ENCODE data around the gene TYRP1. TPM values are rescaled to one million over a fixed set of nuclear protein-coding genes. Genes with fewer than 3 reads are reported as not detected.

Gene TYRP1
- polyA plus RNA-seq, 3 donors from 2014 or later = not detected

GRCh38 chr9:12726795-12727194 is 33.6 kb downstream of the TYRP1 start:
- Mint-ChIP-seq H3K36me3 (no peaks in the 10 kb centered on the region), H3K4me1 (no peaks in the 10 kb centered on the region), H3K27me3 (ENCODE audit: low read depth in 3 of 3) (no peaks in the 10 kb centered on the region), H3K9me3 (peaks cover under 1 to 50% (median 17%) of the 10 kb centered on the region in 6 donors), H3K27ac (no peak overlapping the region), H3K4me3 (no peak overlapping the region)
- DNase-seq = no peak

GRCh38 chr9:12730198-12730597 is 37.0 kb downstream of the TYRP1 start:
- Mint-ChIP-seq H3K9me3 (peaks cover 2 to 35% (median 18%) of the 10 kb centered on the region in 6 donors), H3K27me3 (ENCODE audit: low read depth in 3 of 3) (peaks cover 0 to 2% (median 0%) of the 10 kb centered on the region in 3 donors), H3K4me1 (no peaks in the 10 kb centered on the region), H3K4me3 (no peak overlapping the region), H3K36me3 (no peaks in the 10 kb centered on the region), H3K27ac (no peak overlapping the region)
- DNase-seq = no peak

GRCh38 chr9:12730927-12731326 is 37.7 kb downstream of the TYRP1 start:
- no peak overlapping the region for H3K4me3 Mint-ChIP-seq
- no peaks in the 10 kb centered on the region for H3K36me3 Mint-ChIP-seq
- H3K27me3 Mint-ChIP-seq (ENCODE audit: low read depth in 3 of 3) = peaks cover 0 to 2% (median 0%) of the 10 kb centered on the region in 3 donors
- H3K9me3 Mint-ChIP-seq = peaks cover 2 to 40% (median 18%) of the 10 kb centered on the region in 6 donors
- no peak for DNase-seq
- H3K4me1 Mint-ChIP-seq = no peaks in the 10 kb centered on the region
- H3K27ac Mint-ChIP-seq = no peak overlapping the region

GRCh38 chr9:12732971-12733370 is 39.8 kb downstream of the TYRP1 start:
- H3K27ac Mint-ChIP-seq = no peak overlapping the region
- H3K36me3 Mint-ChIP-seq = no peaks in the 10 kb centered on the region
- no peaks in the 10 kb centered on the region for H3K4me1 Mint-ChIP-seq
- H3K27me3 Mint-ChIP-seq (ENCODE audit: low read depth in 3 of 3) = peaks cover 0 to 2% (median 0%) of the 10 kb centered on the region in 3 donors
- H3K4me3 Mint-ChIP-seq = no peak overlapping the region
- peaks cover 2 to 46% (median 17%) of the 10 kb centered on the region in 6 donors for H3K9me3 Mint-ChIP-seq
- no peak for DNase-seq

- no peaks in the 10 kb centered on the region for H3K4me1 Mint-ChIP-seq
- DNase-seq = no peak
- no peak overlapping the region for H3K27ac Mint-ChIP-seq
- H3K27me3 Mint-ChIP-seq (ENCODE audit: low read depth in 3 of 3) = peaks cover 0 to 2% (median 0%) of the 10 kb centered on the region in 3 donors
- no peaks in the 10 kb centered on the region for H3K36me3 Mint-ChIP-seq
- no peak overlapping the region for H3K4me3 Mint-ChIP-seq
- H3K9me3 Mint-ChIP-seq = peaks cover 2 to 36% (median 15%) of the 10 kb centered on the region in 6 donors
Observed at GRCh38 chr9:12735665-12736064, 42.5 kb downstream of the TYRP1 start.

- Mint-ChIP-seq H3K27ac (no peak overlapping the region), H3K4me1 (no peaks in the 10 kb centered on the region)
Observed at GRCh38 chr9:12737871-12738270, 44.7 kb downstream of the TYRP1 start.

GRCh38 chr9:12739014-12739652 is 45.9 kb downstream of the TYRP1 start:
- H3K9me3 Mint-ChIP-seq = peaks cover 3 to 38% (median 21%) of the 10 kb centered on the region in 6 donors

More at GRCh38 chr9:12737871-12738270, 44.7 kb downstream of the TYRP1 start:
- H3K27me3 Mint-ChIP-seq (ENCODE audit: low read depth in 3 of 3) = peaks cover 0 to 2% (median 0%) of the 10 kb centered on the region in 3 donors
- H3K4me3 Mint-ChIP-seq = no peak overlapping the region
- peaks cover 0 to 35% (median 15%) of the 10 kb centered on the region in 6 donors for H3K9me3 Mint-ChIP-seq
- no peaks in the 10 kb centered on the region for H3K36me3 Mint-ChIP-seq
- no peak for DNase-seq

GRCh38 chr9:12740845-12741244 is 47.7 kb downstream of the TYRP1 start:
- no peak overlapping the region for H3K27ac Mint-ChIP-seq
- H3K27me3 Mint-ChIP-seq (ENCODE audit: low read depth in 3 of 3) = no peaks in the 10 kb centered on the region
- no peak overlapping the region for H3K4me3 Mint-ChIP-seq
- H3K9me3 Mint-ChIP-seq = peaks cover 3 to 36% (median 26%) of the 10 kb centered on the region in 6 donors
- no peak for DNase-seq
- H3K36me3 Mint-ChIP-seq = no peaks in the 10 kb centered on the region
- H3K4me1 Mint-ChIP-seq = no peaks in the 10 kb centered on the region

More at GRCh38 chr9:12739014-12739652, 45.9 kb downstream of the TYRP1 start:
- DNase-seq = no peak
- Mint-ChIP-seq H3K4me1 (no peaks in the 10 kb centered on the region), H3K27me3 (ENCODE audit: low read depth in 3 of 3) (no peaks in the 10 kb centered on the region), H3K4me3 (no peak overlapping the region), H3K27ac (no peak overlapping the region), H3K36me3 (no peaks in the 10 kb centered on the region)

GRCh38 chr9:12748016-12748415 is 54.8 kb downstream of the TYRP1 start:
- no peak for DNase-seq
- H3K4me3 Mint-ChIP-seq = no peak overlapping the region
- H3K36me3 Mint-ChIP-seq = peaks cover 0 to 3% (median 0%) of the 10 kb centered on the region in 3 donors
- H3K27me3 Mint-ChIP-seq (ENCODE audit: low read depth in 3 of 3) = peaks cover 0 to 2% (median 0%) of the 10 kb centered on the region in 3 donors
- H3K9me3 Mint-ChIP-seq = peaks cover 3 to 76% (median 36%) of the 10 kb centered on the region in 6 donors
- no peaks in the 10 kb centered on the region for H3K4me1 Mint-ChIP-seq
- no peak overlapping the region for H3K27ac Mint-ChIP-seq

GRCh38 chr9:12748954-12749353 is 55.8 kb downstream of the TYRP1 start:
- Mint-ChIP-seq H3K4me1 (no peaks in the 10 kb centered on the region), H3K36me3 (peaks cover 0 to 3% (median 0%) of the 10 kb centered on the region in 3 donors), H3K27me3 (ENCODE audit: low read depth in 3 of 3) (peaks cover 0 to 2% (median 0%) of the 10 kb centered on the region in 3 donors)

GRCh38 chr9:12753931-12754330 is 60.7 kb downstream of the TYRP1 start:
- H3K4me3 Mint-ChIP-seq = no peak overlapping the region
- H3K36me3 Mint-ChIP-seq = no peaks in the 10 kb centered on the region
- no peaks in the 10 kb centered on the region for H3K27me3 Mint-ChIP-seq (ENCODE audit: low read depth in 3 of 3)
- H3K4me1 Mint-ChIP-seq = no peaks in the 10 kb centered on the region
- H3K9me3 Mint-ChIP-seq = peaks cover 2 to 46% (median 9%) of the 10 kb centered on the region in 6 donors
- H3K27ac Mint-ChIP-seq = no peak overlapping the region
- no peak for DNase-seq

More at GRCh38 chr9:12748954-12749353, 55.8 kb downstream of the TYRP1 start:
- DNase-seq = no peak
- no peak overlapping the region for H3K4me3 Mint-ChIP-seq
- no peak overlapping the region for H3K27ac Mint-ChIP-seq
- peaks cover 0 to 73% (median 30%) of the 10 kb centered on the region in 6 donors for H3K9me3 Mint-ChIP-seq

GRCh38 chr9:12759761-12760160 is 66.6 kb downstream of the TYRP1 start:
- Mint-ChIP-seq H3K4me3 (no peak overlapping the region), H3K27ac (no peak overlapping the region), H3K9me3 (peaks cover 4 to 36% (median 9%) of the 10 kb centered on the region in 6 donors), H3K36me3 (peaks cover 0 to 4% (median 0%) of the 10 kb centered on the region in 3 donors), H3K27me3 (ENCODE audit: low read depth in 3 of 3) (no peaks in the 10 kb centered on the region), H3K4me1 (no peaks in the 10 kb centered on the region)
- no peak for DNase-seq
